Smooth muscle cell of the pulmonary artery (primary cell): ENCODE measurements around the gene NPIPA7. TPM values are rescaled to one million over a fixed set of nuclear protein-coding genes. Genes with fewer than 3 reads are reported as not detected.

ENCODE experiments used
- total RNA-seq: library from RNA; depleted of rRNA; stranded (reverse); fragments of >200 nt; gene quantifications from 2 replicates; pipeline ENCODE4 v1.2.3, GENCODE V29; 2014

Gene NPIPA7
- 0.78 and 3.9 TPM in 2 replicates for total RNA-seq

GRCh38 chr16:16378840-16379239, at the start of gene NPIPA7:
TSS of gene NPIPA7 (plus strand) at chr16:16379140. CDS start at chr16:16379245, 105 bp downstream.

Other genes with a start within 250 kb of the NPIPA7 start
- gene ABCC6, start 155.6 kb upstream of the NPIPA7 start, total RNA-seq = 0.65 and 0.76 TPM in 2 replicates
- 13.0 and 93.0 TPM in 2 replicates for gene NOMO3, start 146.6 kb upstream of the NPIPA7 start, total RNA-seq